HepG2 (cell line): ENCODE results near the gene MICALL2. TPM values are rescaled to one million over a fixed set of nuclear protein-coding genes. Genes with fewer than 3 reads are reported as not detected.
A peak's percentile ranks its signal among the peaks of the same experiment; 100 is the strongest.

Source experiments
- ARNT2 ChIP-seq: sonication (generic); formaldehyde crosslinking; IDR thresholded peaks from 2 replicates; pipeline ENCODE4 v1.8.0; 2022; ENCODE audit warnings: mild to moderate bottlenecking, low read depth, missing genetic modification reagents, moderate library complexity
- HOXA3 ChIP-seq: sonication (generic); formaldehyde crosslinking; IDR thresholded peaks from 2 replicates; pipeline ENCODE4 v1.5.0; 2020; ENCODE audit warnings: missing genetic modification reagents
- KDM3A ChIP-seq: IDR thresholded peaks from 2 replicates; pipeline ENCODE4 v1.6.1; 2018; ENCODE audit warnings: low read depth, missing compliant biosample characterization
- KMT2B ChIP-seq: IDR thresholded peaks from 2 replicates; pipeline ENCODE4 v1.6.1; 2016; ENCODE audit warnings: missing genetic modification reagents, missing compliant biosample characterization
- MAZ ChIP-seq, 2 experiments: sonication (generic) in 1 of 2; formaldehyde crosslinking in 1 of 2; IDR thresholded peaks; 2 replicates each; pipeline versions ENCODE4 v1.5.0 to v1.6.1; 2012 to 2020; ENCODE audit warnings: low read depth in 2 of 2, mild to moderate bottlenecking in 2 of 2, borderline replicate concordance in 1 of 2, improper control_type of control experiment in 1 of 2, low read length in 1 of 2, missing genetic modification reagents in 1 of 2, moderate library complexity in 1 of 2
- SAFB2 ChIP-seq: sonication (generic); formaldehyde crosslinking; IDR thresholded peaks from 2 replicates; pipeline ENCODE4 v1.5.1; 2020; ENCODE audit warnings: missing genetic modification reagents, low read depth, mild to moderate bottlenecking, borderline replicate concordance
- SMARCC2 ChIP-seq: fragments of 450-650 bp; IDR thresholded peaks from 2 replicates; pipeline ENCODE4 v1.6.1; 2017; ENCODE audit warnings: antibody characterized with exemption, mild to moderate bottlenecking
- SYNCRIP ChIP-seq: fragments of 200-400 bp; formaldehyde crosslinking; IDR thresholded peaks from 2 replicates; pipeline ENCODE4 v1.6.1; 2018; ENCODE audit warnings: mild to moderate bottlenecking, low read depth, low read length; ENCODE audit not compliant: insufficient read depth
- TEAD3 ChIP-seq: optimal IDR thresholded peaks from 2 replicates; pipeline ENCODE3; 2016; ENCODE audit warnings: borderline replicate concordance
- ZBTB42 ChIP-seq: sonication (generic); formaldehyde crosslinking; IDR thresholded peaks from 2 replicates; pipeline ENCODE4 v1.5.0; 2020; ENCODE audit warnings: mild to moderate bottlenecking, missing genetic modification reagents
- ZMYM2 ChIP-seq: sonication (generic); formaldehyde crosslinking; IDR thresholded peaks from 2 replicates; pipeline ENCODE4 v1.8.0; 2022; ENCODE audit warnings: mild to moderate bottlenecking, missing genetic modification reagents
- ZNF138 ChIP-seq: sonication (generic); formaldehyde crosslinking; IDR thresholded peaks from 2 replicates; pipeline ENCODE4 v1.5.0; 2020; ENCODE audit warnings: mild to moderate bottlenecking, low read depth, missing genetic modification reagents
- ZNF224 ChIP-seq: sonication (generic); formaldehyde crosslinking; IDR thresholded peaks from 2 replicates; pipeline ENCODE4 v1.5.0; 2020; ENCODE audit warnings: mild to moderate bottlenecking, missing genetic modification reagents
- ZNF326 ChIP-seq: sonication (generic); formaldehyde crosslinking; IDR thresholded peaks from 2 replicates; pipeline ENCODE4 v1.4.0; 2020; ENCODE audit warnings: missing genetic modification reagents, borderline replicate concordance
- ZNF337 ChIP-seq: sonication (generic); formaldehyde crosslinking; IDR thresholded peaks from 2 replicates; pipeline ENCODE4 v1.5.1; 2020; ENCODE audit warnings: missing genetic modification reagents, low read depth, mild to moderate bottlenecking, borderline replicate concordance
- ZSCAN25 ChIP-seq: sonication (generic); formaldehyde crosslinking; IDR thresholded peaks from 2 replicates; pipeline ENCODE4 v1.8.0; 2022; ENCODE audit warnings: mild to moderate bottlenecking, missing genetic modification reagents
- polyA plus RNA-seq, 8 experiments: library from polyadenylated mRNA; depleted of rRNA in 3 of 8; stranded (reverse) in 7 of 8; unstranded in 1 of 8; fragments of >200 nt; fragmentation: Illumina TruSeq in 4 of 8; extraction: Trizol in 4 of 8; gene quantifications; 2 replicates each; pipeline versions ENCODE4 v1.2.1 to v1.2.3, GENCODE V29; 2011 to 2016; ENCODE audit warnings: low read depth in 4 of 8, missing spikeins in 1 of 8, mixed read lengths in 1 of 8; ENCODE audit not compliant: insufficient read depth in 1 of 8
- total RNA-seq, 5 experiments: library from RNA; depleted of rRNA; stranded (reverse); fragments of >200 nt; fragmentation: Illumina TruSeq; extraction: Trizol; gene quantifications; 2 replicates each; pipeline ENCODE4 v1.2.3, GENCODE V29; 2016; ENCODE audit warnings: low read depth in 1 of 5
- TF ChIP-seq, protein P1 (sequence below): sonication (generic); formaldehyde crosslinking; IDR thresholded peaks from 2 replicates; pipeline ENCODE4 v1.8.1; 2023; ENCODE audit warnings: mild to moderate bottlenecking, missing genetic modification reagents
- TF ChIP-seq, protein P2 (sequence below): IDR thresholded peaks from 2 replicates; pipeline ENCODE4 v1.6.1; 2016; ENCODE audit warnings: mild to moderate bottlenecking
- TF ChIP-seq, protein P3 (sequence below): conservative IDR thresholded peaks from 2 replicates; pipeline ENCODE4 v1.6.1; 2018; ENCODE audit warnings: missing genetic modification reagents
- TF ChIP-seq, protein P4 (sequence below): sonication (generic); formaldehyde crosslinking; IDR thresholded peaks from 2 replicates; pipeline ENCODE4 v1.8.0; 2022; ENCODE audit warnings: missing genetic modification reagents, mild to moderate bottlenecking, inconsistent platforms, borderline replicate concordance

The MICALL2 gene
- total and polyA plus RNA-seq, 2 of the 13 experiments (the other 11 are each of a cell fraction or from before 2014, with no cell fraction given): 5.8 to 12.4 TPM

DNA sequence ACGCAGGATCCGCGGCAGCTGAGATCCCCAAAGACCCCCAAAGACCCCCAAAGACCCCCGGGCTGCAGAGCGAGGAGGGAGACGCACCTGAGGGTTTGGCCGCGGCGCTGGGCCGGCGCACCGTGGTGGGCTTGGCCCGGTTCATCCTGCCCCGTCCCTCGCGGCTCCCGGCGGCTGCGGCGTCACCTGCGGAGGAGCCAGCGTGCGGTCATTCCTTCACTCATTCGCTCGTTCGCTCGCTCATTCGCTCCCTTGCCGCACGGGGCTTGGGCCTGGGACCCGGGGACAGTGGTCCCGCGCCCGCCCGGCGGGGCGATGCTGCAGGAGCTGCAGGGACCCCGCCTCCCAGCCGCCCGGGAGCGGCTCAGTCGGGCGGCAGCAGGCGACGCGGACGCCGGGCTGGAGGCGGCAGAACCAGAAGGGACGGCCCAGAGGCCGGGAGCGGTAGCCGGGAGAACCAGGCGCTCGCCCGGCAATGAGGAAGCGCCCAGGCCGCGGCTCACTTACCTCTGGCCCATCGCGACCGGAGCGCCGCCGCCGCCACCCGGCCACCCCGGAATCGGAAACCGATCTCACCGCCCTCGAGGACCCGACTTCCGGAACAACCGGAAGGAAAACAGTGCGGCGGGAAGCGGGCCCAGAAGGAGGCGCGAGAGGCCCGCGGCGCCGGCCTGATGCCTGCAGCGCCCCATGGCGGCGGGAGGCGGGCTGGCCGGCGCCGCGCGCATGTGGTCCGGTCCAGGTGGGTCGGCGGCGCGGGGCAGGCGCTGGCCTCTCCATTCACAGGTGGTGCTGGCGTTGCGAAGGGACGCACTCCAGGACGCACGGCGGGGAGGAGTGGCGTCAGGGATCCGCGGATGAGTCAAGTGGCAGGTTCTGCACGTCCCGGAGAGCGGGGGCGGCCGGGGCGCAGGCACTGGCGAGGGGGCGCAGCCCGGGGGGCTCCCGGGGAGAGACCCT is 44.8 kb upstream of the MICALL2 start, which contains the start of gene INTS1 (continued):
- TF ChIP-seq, protein P1, sequence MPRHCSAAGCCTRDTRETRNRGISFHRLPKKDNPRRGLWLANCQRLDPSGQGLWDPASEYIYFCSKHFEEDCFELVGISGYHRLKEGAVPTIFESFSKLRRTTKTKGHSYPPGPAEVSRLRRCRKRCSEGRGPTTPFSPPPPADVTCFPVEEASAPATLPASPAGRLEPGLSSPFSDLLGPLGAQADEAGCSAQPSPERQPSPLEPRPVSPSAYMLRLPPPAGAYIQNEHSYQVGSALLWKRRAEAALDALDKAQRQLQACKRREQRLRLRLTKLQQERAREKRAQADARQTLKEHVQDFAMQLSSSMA: peak; percentile 51; the same call in 1 of the 2 replicates
- peak; percentile 40; the same call in 1 of the 2 replicates for TF ChIP-seq SAFB2
- peak; percentile 93 for TF ChIP-seq HOXA3 (CRISPR knock-in tag)
- peak; percentile 74; the same call in 1 of the 2 replicates for TF ChIP-seq KMT2B
- no peak for TF ChIP-seq ZNF326 (CRISPR knock-in tag)
- TF ChIP-seq TEAD3 (CRISPR knock-in tag): peak; percentile 24
- TF ChIP-seq KDM3A (CRISPR knock-in tag): peak; percentile 43; the same call in 1 of the 2 replicates
- no peak for TF ChIP-seq ZNF224
- TF ChIP-seq ZMYM2 (CRISPR knock-in tag): no peak
- no peak for TF ChIP-seq ZNF138 (CRISPR knock-in tag)
- TF ChIP-seq, protein P2, sequence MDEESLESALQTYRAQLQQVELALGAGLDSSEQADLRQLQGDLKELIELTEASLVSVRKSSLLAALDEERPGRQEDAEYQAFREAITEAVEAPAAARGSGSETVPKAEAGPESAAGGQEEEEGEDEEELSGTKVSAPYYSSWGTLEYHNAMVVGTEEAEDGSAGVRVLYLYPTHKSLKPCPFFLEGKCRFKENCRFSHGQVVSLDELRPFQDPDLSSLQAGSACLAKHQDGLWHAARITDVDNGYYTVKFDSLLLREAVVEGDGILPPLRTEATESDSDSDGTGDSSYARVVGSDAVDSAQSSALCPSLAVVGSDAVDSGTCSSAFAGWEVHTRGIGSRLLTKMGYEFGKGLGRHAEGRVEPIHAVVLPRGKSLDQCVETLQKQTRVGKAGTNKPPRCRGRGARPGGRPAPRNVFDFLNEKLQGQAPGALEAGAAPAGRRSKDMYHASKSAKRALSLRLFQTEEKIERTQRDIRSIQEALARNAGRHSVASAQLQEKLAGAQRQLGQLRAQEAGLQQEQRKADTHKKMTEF: peak; percentile 89
- TF ChIP-seq, protein P3, sequence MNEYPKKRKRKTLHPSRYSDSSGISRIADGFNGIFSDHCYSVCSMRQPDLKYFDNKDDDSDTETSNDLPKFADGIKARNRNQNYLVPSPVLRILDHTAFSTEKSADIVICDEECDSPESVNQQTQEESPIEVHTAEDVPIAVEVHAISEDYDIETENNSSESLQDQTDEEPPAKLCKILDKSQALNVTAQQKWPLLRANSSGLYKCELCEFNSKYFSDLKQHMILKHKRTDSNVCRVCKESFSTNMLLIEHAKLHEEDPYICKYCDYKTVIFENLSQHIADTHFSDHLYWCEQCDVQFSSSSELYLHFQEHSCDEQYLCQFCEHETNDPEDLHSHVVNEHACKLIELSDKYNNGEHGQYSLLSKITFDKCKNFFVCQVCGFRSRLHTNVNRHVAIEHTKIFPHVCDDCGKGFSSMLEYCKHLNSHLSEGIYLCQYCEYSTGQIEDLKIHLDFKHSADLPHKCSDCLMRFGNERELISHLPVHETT (CRISPR knock-in tag): peak; percentile 95
- TF ChIP-seq ARNT2: peak; percentile 44; the same call in 1 of the 2 replicates
- no peak for TF ChIP-seq SMARCC2
- TF ChIP-seq, protein P4, sequence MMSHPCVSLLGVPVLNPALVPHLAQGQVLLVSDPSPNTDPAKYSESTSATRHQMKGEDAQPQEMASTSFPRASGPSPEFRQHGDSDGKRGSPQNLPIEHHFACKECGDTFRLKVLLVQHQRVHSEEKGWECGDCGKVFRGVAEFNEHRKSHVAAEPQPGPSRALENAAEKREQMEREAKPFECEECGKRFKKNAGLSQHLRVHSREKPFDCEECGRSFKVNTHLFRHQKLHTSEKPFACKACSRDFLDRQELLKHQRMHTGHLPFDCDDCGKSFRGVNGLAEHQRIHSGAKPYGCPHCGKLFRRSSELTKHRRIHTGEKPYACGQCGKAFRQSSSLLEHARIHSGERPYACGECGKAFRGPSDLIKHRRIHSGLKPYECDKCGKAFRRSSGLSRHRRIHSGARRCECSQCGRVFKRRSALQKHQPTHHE (CRISPR knock-in tag): no peak
- no peak; the same call in 1 of the 2 replicates for TF ChIP-seq MAZ (IDR thresholded peaks at IDR 0.05; ENCODE audit: borderline replicate concordance, low read depth, low read length)
- peak; percentile 64; the same call in 1 of the 2 replicates for TF ChIP-seq MAZ (CRISPR knock-in tag; IDR thresholded peaks at IDR 0.05; ENCODE audit: low read depth)
- TF ChIP-seq ZBTB42 (CRISPR knock-in tag): peak; percentile 68; the same call in 1 of the 2 replicates
- TF ChIP-seq ZSCAN25 (CRISPR knock-in tag): peak; percentile 68
- peak; percentile 47; the same call in 1 of the 2 replicates for TF ChIP-seq ZNF337
- no peak for TF ChIP-seq SYNCRIP
